Naive thymus-derived CD4-positive, alpha-beta T cell (primary cell): ENCODE results near the gene WSCD2. TPM values are rescaled to one million over a fixed set of nuclear protein-coding genes. Genes with fewer than 3 reads are reported as not detected.
A peak's percentile ranks its signal among the peaks of the same experiment; 100 is the strongest.

Experiments
- ATAC-seq: fragments of 150-1000 bp; cut with Tn5 transposase; 2 replicates; pipeline ENCODE4 v1.10.0; 2021; ENCODE audit warnings: mild to moderate bottlenecking, moderate library complexity
- CTCF ChIA-PET: fragments of 350-600 bp; sonication (Branson Sonifier 250); formaldehyde crosslinking; loops from one replicate; lab custom pipeline; 2021; ENCODE audit warnings: antibody characterized with exemption; lab: Charles Lee
- POLR2A ChIA-PET: fragments of 350-600 bp; sonication (Branson Sonifier 250); formaldehyde crosslinking; loops from one replicate; lab custom pipeline; 2021; ENCODE audit warnings: antibody characterized with exemption, inconsistent platforms; lab: Charles Lee
- DNase-seq, 9 donors: peaks; one replicate each; pipeline versions ENCODE4 v3.0.0 to v3.0.0-alpha.2; 2020 to 2022; ENCODE audit warnings: mixed read lengths in 1 of 9
- H3K27ac ChIP-seq: one replicate; pipeline ENCODE4 v1.7.0; 2013; ENCODE audit warnings: mild to moderate bottlenecking, low read depth, low read length, moderate library complexity
- H3K27me3 ChIP-seq, 2 donors: one replicate each; pipeline ENCODE4 v1.7.0; 2013; ENCODE audit warnings: low read length in 2 of 2, mild to moderate bottlenecking in 2 of 2, moderate library complexity in 2 of 2; ENCODE audit not compliant: control insufficient read depth in 2 of 2, insufficient read depth in 2 of 2
- H3K36me3 ChIP-seq, 3 experiments: 1 replicate in 2 of 3; 2 replicates in 1 of 3; pipeline ENCODE4 v1.7.0; 2013; ENCODE audit warnings: low read length in 3 of 3, mild to moderate bottlenecking in 3 of 3, moderate library complexity in 1 of 3; ENCODE audit not compliant: insufficient read depth in 3 of 3, control insufficient read depth in 2 of 3
- H3K4me1 ChIP-seq, 2 donors: one replicate each; pipeline ENCODE4 v1.7.0; 2013; ENCODE audit warnings: low read length in 2 of 2, mild to moderate bottlenecking in 2 of 2, moderate library complexity in 1 of 2; ENCODE audit not compliant: control insufficient read depth in 2 of 2, insufficient read depth in 2 of 2
- H3K4me3 ChIP-seq: 2 replicates; pipeline ENCODE4 v1.7.0; 2013; ENCODE audit warnings: mild to moderate bottlenecking, low read length
- H3K9me3 ChIP-seq, 3 experiments: 1 replicate in 2 of 3; 2 replicates in 1 of 3; pipeline ENCODE4 v1.7.0; 2013; ENCODE audit warnings: low read length in 3 of 3; ENCODE audit not compliant: control insufficient read depth in 2 of 3
- H3K27ac Mint-ChIP-seq, 9 donors: one replicate each; pipeline ENCODE4 v1.8.0; 2020 to 2022; ENCODE audit warnings: mixed read lengths in 9 of 9, mild to moderate bottlenecking in 8 of 9, moderate library complexity in 5 of 9, inconsistent platforms in 2 of 9
- H3K27me3 Mint-ChIP-seq, 5 donors: one replicate each; pipeline ENCODE4 v1.8.0; 2021 to 2022; ENCODE audit warnings: mixed read lengths in 5 of 5, mild to moderate bottlenecking in 1 of 5
- H3K36me3 Mint-ChIP-seq, 5 donors: one replicate each; pipeline ENCODE4 v1.8.0; 2020 to 2022; ENCODE audit warnings: mixed read lengths in 5 of 5, mild to moderate bottlenecking in 3 of 5, inconsistent platforms in 1 of 5
- H3K4me1 Mint-ChIP-seq, 7 donors: one replicate each; pipeline ENCODE4 v1.8.0; 2020 to 2022; ENCODE audit warnings: mixed read lengths in 7 of 7, mild to moderate bottlenecking in 3 of 7, inconsistent platforms in 1 of 7
- H3K4me3 Mint-ChIP-seq, 10 donors: one replicate each; pipeline ENCODE4 v1.8.0; 2020 to 2022; ENCODE audit warnings: mild to moderate bottlenecking in 10 of 10, mixed read lengths in 10 of 10, moderate library complexity in 6 of 10, inconsistent platforms in 2 of 10
- H3K9me3 Mint-ChIP-seq, 11 donors: one replicate each; pipeline ENCODE4 v1.8.0; 2020 to 2022; ENCODE audit warnings: mixed read lengths in 11 of 11, mild to moderate bottlenecking in 4 of 11, inconsistent platforms in 1 of 11, moderate library complexity in 1 of 11
- intact Hi-C, 2 donors: fragments of 100-400 bp; cut with micrococcal nuclease; formaldehyde crosslinking; loops; one replicate each; pipeline ENCODE4 v1.15.1; 2023
- polyA plus RNA-seq, 2 donors: library from polyadenylated mRNA; unstranded; fragments of 300-500 nt; fragmentation: Illumina TruSeq; gene quantifications; one replicate each; pipeline ENCODE4 v1.2.3, GENCODE V29; 2021
- total RNA-seq, 6 experiments: library from RNA in 5 of 6; stranded (reverse) in 5 of 6; gene quantifications; 1 replicate in 5 of 6; 2 replicates in 1 of 6; pipeline ENCODE4 v1.2.3 and lab custom pipeline; 2021 to 2026

The WSCD2 gene
- total and polyA plus RNA-seq, 7 experiments from 2014 or later: not detected

GRCh38 chr12:108119974-108120862 is 8.9 kb upstream of the WSCD2 start:
- H3K4me1 Mint-ChIP-seq: peaks cover 0 to 9% (median 3%) of the 10 kb centered on the region in 7 donors
- Histone ChIP-seq H3K36me3 (no peaks in the 10 kb centered on the region), H3K4me3 (no peak overlapping the region), H3K9me3 (no peaks in the 10 kb centered on the region), H3K27me3 (no peaks in the 10 kb centered on the region), H3K27ac (no peak overlapping the region), H3K4me1 (no peaks in the 10 kb centered on the region)
- H3K9me3 Mint-ChIP-seq: peaks cover 2 to 20% (median 6%) of the 10 kb centered on the region in 11 donors
- peak overlapping the region in 1 of 9 donors; percentile 8 for H3K27ac Mint-ChIP-seq
- H3K27me3 Mint-ChIP-seq: peaks cover 3 to 40% (median 33%) of the 10 kb centered on the region in 5 donors
- no peak overlapping the region for H3K4me3 Mint-ChIP-seq
- CTCF ChIA-PET: no interaction called here
- ATAC-seq (no peak), DNase-seq (no peak)
- H3K36me3 Mint-ChIP-seq: peaks cover 0 to 5% (median 0%) of the 10 kb centered on the region in 5 donors
- intact Hi-C loops: no loop called here
- POLR2A ChIA-PET: no interaction called here

GRCh38 chr12:108120863-108121165 is 8.3 kb upstream of the WSCD2 start:
- peaks cover 2 to 20% (median 6%) of the 10 kb centered on the region in 11 donors for H3K9me3 Mint-ChIP-seq
- H3K4me3 Mint-ChIP-seq: no peak overlapping the region
- no peak overlapping the region for H3K4me3 ChIP-seq
- POLR2A ChIA-PET: no interaction called here
- H3K4me1 Mint-ChIP-seq: peaks cover 0 to 9% (median 3%) of the 10 kb centered on the region in 7 donors
- intact Hi-C loops: no loop called here
- H3K4me1 ChIP-seq: no peaks in the 10 kb centered on the region
- DNase-seq (no peak), ATAC-seq (no peak)
- no peaks in the 10 kb centered on the region for H3K27me3 ChIP-seq
- H3K36me3 Mint-ChIP-seq: peaks cover 0 to 5% (median 0%) of the 10 kb centered on the region in 5 donors
- peaks cover 3 to 40% (median 37%) of the 10 kb centered on the region in 5 donors for H3K27me3 Mint-ChIP-seq
- CTCF ChIA-PET: no interaction called here
- H3K9me3 ChIP-seq: no peaks in the 10 kb centered on the region
- H3K27ac ChIP-seq: no peak overlapping the region
- no peaks in the 10 kb centered on the region for H3K36me3 ChIP-seq
- no peak overlapping the region for H3K27ac Mint-ChIP-seq

- H3K27me3 Mint-ChIP-seq: peaks cover 5 to 42% (median 40%) of the 10 kb centered on the region in 5 donors
These were observed 7.8 kb upstream of the WSCD2 start for GRCh38 chr12:108121320-108121719.

GRCh38 chr12:108121728-108122471 is 7.2 kb upstream of the WSCD2 start:
- Mint-ChIP-seq H3K27ac (no peak overlapping the region), H3K27me3 (peaks cover 10 to 48% (median 46%) of the 10 kb centered on the region in 5 donors), H3K4me3 (no peak overlapping the region), H3K9me3 (peaks cover 2 to 29% (median 6%) of the 10 kb centered on the region in 11 donors), H3K36me3 (peaks cover 0 to 5% (median 0%) of the 10 kb centered on the region in 5 donors), H3K4me1 (peaks cover 0 to 9% (median 3%) of the 10 kb centered on the region in 7 donors)
- no peak overlapping the region for H3K27ac ChIP-seq
- ATAC-seq: no peak
- no peaks in the 10 kb centered on the region for H3K36me3 ChIP-seq
- H3K4me1 ChIP-seq: no peaks in the 10 kb centered on the region
- intact Hi-C loops: no loop called here
- ChIA-PET POLR2A (no interaction called here), CTCF (no interaction called here)
- no peak for DNase-seq
- H3K9me3 ChIP-seq: no peaks in the 10 kb centered on the region
- no peak overlapping the region for H3K4me3 ChIP-seq
- H3K27me3 ChIP-seq: no peaks in the 10 kb centered on the region

More at GRCh38 chr12:108121320-108121719, 7.8 kb upstream of the WSCD2 start:
- no peaks in the 10 kb centered on the region for H3K9me3 ChIP-seq
- DNase-seq (no peak), ATAC-seq (no peak)
- H3K4me1 ChIP-seq: no peaks in the 10 kb centered on the region
- ChIA-PET CTCF (no interaction called here), POLR2A (no interaction called here)
- Mint-ChIP-seq H3K4me1 (peaks cover 0 to 9% (median 3%) of the 10 kb centered on the region in 7 donors), H3K4me3 (no peak overlapping the region), H3K9me3 (peaks cover 2 to 24% (median 6%) of the 10 kb centered on the region in 11 donors), H3K36me3 (peaks cover 0 to 5% (median 0%) of the 10 kb centered on the region in 5 donors), H3K27ac (no peak overlapping the region)
- no peaks in the 10 kb centered on the region for H3K27me3 ChIP-seq
- no peak overlapping the region for H3K27ac ChIP-seq
- no peak overlapping the region for H3K4me3 ChIP-seq
- H3K36me3 ChIP-seq: no peaks in the 10 kb centered on the region
- intact Hi-C loops: no loop called here

GRCh38 chr12:108122644-108123043 is 6.4 kb upstream of the WSCD2 start:
- H3K9me3 Mint-ChIP-seq: peaks cover 2 to 34% (median 6%) of the 10 kb centered on the region in 11 donors
- Histone ChIP-seq H3K9me3 (no peaks in the 10 kb centered on the region), H3K4me3 (no peak overlapping the region), H3K27ac (no peak overlapping the region), H3K36me3 (no peaks in the 10 kb centered on the region), H3K27me3 (no peaks in the 10 kb centered on the region), H3K4me1 (no peaks in the 10 kb centered on the region)
- peaks cover 17 to 56% (median 52%) of the 10 kb centered on the region in 5 donors for H3K27me3 Mint-ChIP-seq
- no peak for DNase-seq
- peaks cover 0 to 5% (median 0%) of the 10 kb centered on the region in 5 donors for H3K36me3 Mint-ChIP-seq
- peak overlapping the region in 1 of 9 donors; percentile 5 for H3K27ac Mint-ChIP-seq
- no peak for ATAC-seq
- ChIA-PET CTCF (no interaction called here), POLR2A (no interaction called here)
- peaks cover 0 to 9% (median 3%) of the 10 kb centered on the region in 7 donors for H3K4me1 Mint-ChIP-seq
- intact Hi-C loops: no loop called here
- no peak overlapping the region for H3K4me3 Mint-ChIP-seq

- Mint-ChIP-seq H3K27ac (no peak overlapping the region), H3K9me3 (peaks cover 2 to 35% (median 6%) of the 10 kb centered on the region in 11 donors), H3K4me1 (peaks cover 0 to 9% (median 6%) of the 10 kb centered on the region in 7 donors), H3K36me3 (peaks cover 0 to 5% (median 0%) of the 10 kb centered on the region in 5 donors), H3K4me3 (no peak overlapping the region), H3K27me3 (peaks cover 21 to 63% (median 54%) of the 10 kb centered on the region in 5 donors)
- CTCF ChIA-PET: no interaction called here
- peaks cover 0 to under 1% of the 10 kb centered on the region in 2 donors for H3K27me3 ChIP-seq
- no peak for DNase-seq
- POLR2A ChIA-PET: no interaction called here
- no peak overlapping the region for H3K27ac ChIP-seq
- no peak overlapping the region for H3K4me3 ChIP-seq
- no peak for ATAC-seq
- intact Hi-C loops: no loop called here
- no peaks in the 10 kb centered on the region for H3K4me1 ChIP-seq
- no peaks in the 10 kb centered on the region for H3K36me3 ChIP-seq
- H3K9me3 ChIP-seq: no peaks in the 10 kb centered on the region
These were observed 5.7 kb upstream of the WSCD2 start for GRCh38 chr12:108123402-108123801.
